B cell (primary cell): ENCODE measurements around the gene RPP25L. TPM values are rescaled to one million over a fixed set of nuclear protein-coding genes. Genes with fewer than 3 reads are reported as not detected.

ENCODE experiments used
- ATAC-seq: fragments of 200-7000 bp; cut with Tn5 transposase; one replicate; pipeline ENCODE4 v1.10.0; 2021; ENCODE audit warnings: low read depth, mild to moderate bottlenecking, moderate number of reproducible peaks, moderate library complexity
- CTCF ChIA-PET: fragments of 350-600 bp; sonication (Branson Sonifier 250); formaldehyde crosslinking; loops from one replicate; lab custom pipeline; 2021; ENCODE audit warnings: antibody characterized with exemption, inconsistent platforms; lab: Charles Lee
- POLR2A ChIA-PET: fragments of 350-600 bp; sonication (Branson Sonifier 250); formaldehyde crosslinking; loops from one replicate; lab custom pipeline; 2021; ENCODE audit warnings: antibody characterized with exemption; lab: Charles Lee
- DNase-seq: peaks from one replicate; pipeline ENCODE4 v3.0.0; 2013
- H2AFZ ChIP-seq: 2 replicates; pipeline ENCODE4 v1.6.1; 2012; ENCODE audit warnings: mild to moderate bottlenecking, low read depth, low read length; ENCODE audit not compliant: insufficient read depth, poor library complexity, severe bottlenecking
- H3K27ac ChIP-seq, 2 donors: 1 replicate in 1 of 2; 2 replicates in 1 of 2; pipeline ENCODE4 v1.5.1; 2012 to 2013; ENCODE audit warnings: low read length in 2 of 2, mild to moderate bottlenecking in 2 of 2, moderate library complexity in 1 of 2
- H3K27me3 ChIP-seq, 4 experiments: fragments of 200-600 bp in 1 of 4; sonication (generic) in 1 of 4; replicated peaks in 1 of 4; 1 replicate in 2 of 4; 2 replicates in 2 of 4; pipeline versions ENCODE4 v1.6.1 to v1.7.0; 2013 to 2016; ENCODE audit warnings: low read length in 3 of 4, mild to moderate bottlenecking in 2 of 4, mixed read lengths in 1 of 4, moderate library complexity in 1 of 4; ENCODE audit not compliant: insufficient read depth in 4 of 4, control insufficient read depth in 3 of 4; ENCODE audit errors: control extremely low read depth in 1 of 4
- H3K36me3 ChIP-seq, 2 experiments: replicated peaks in 1 of 2; 1 replicate in 1 of 2; 2 replicates in 1 of 2; pipeline versions ENCODE4 v1.6.1 to v1.7.1; 2013; ENCODE audit warnings: low read length in 1 of 2; ENCODE audit not compliant: insufficient read depth in 2 of 2, control insufficient read depth in 1 of 2; ENCODE audit errors: control extremely low read depth in 1 of 2, extremely low read depth in 1 of 2
- H3K4me1 ChIP-seq, 2 donors: fragments of 200-600 bp in 1 of 2; sonication (generic) in 1 of 2; 1 replicate in 1 of 2; 2 replicates in 1 of 2; pipeline versions ENCODE4 v1.5.1 to v1.6.1; 2013 to 2017; ENCODE audit warnings: low read length in 2 of 2; ENCODE audit not compliant: control insufficient read depth in 2 of 2, insufficient read depth in 2 of 2
- H3K4me2 ChIP-seq: replicated peaks from 2 replicates; pipeline ENCODE3; 2012; ENCODE audit warnings: mild to moderate bottlenecking, low read depth, low read length; ENCODE audit not compliant: poor library complexity, severe bottlenecking
- H3K4me3 ChIP-seq, 5 experiments: fragments of 200-600 bp in 1 of 5; sonication (generic) in 1 of 5; 1 replicate in 3 of 5; 2 replicates in 2 of 5; pipeline versions ENCODE4 v1.5.1 to v1.7.0; 2011 to 2016; ENCODE audit warnings: low read length in 4 of 5, mild to moderate bottlenecking in 4 of 5, low read depth in 2 of 5, control low read depth in 1 of 5, moderate library complexity in 1 of 5; ENCODE audit not compliant: insufficient read depth in 1 of 5; ENCODE audit errors: control extremely low read depth in 1 of 5, extremely low read depth in 1 of 5
- H3K79me2 ChIP-seq: fragments of 200-600 bp; sonication (generic); one replicate; pipeline ENCODE4 v1.6.0; 2016; ENCODE audit warnings: low read length; ENCODE audit not compliant: control insufficient read depth, insufficient read depth
- H3K9ac ChIP-seq: fragments of 200-600 bp; sonication (generic); 2 replicates; pipeline ENCODE4 v1.6.1; 2017; ENCODE audit warnings: mild to moderate bottlenecking, low read length, moderate library complexity
- H3K9me3 ChIP-seq, 3 donors: one replicate each; pipeline versions ENCODE4 v1.6.1 to v1.7.1; 2013; ENCODE audit warnings: low read length in 2 of 3; ENCODE audit not compliant: control insufficient read depth in 2 of 3, insufficient read depth in 1 of 3; ENCODE audit errors: control extremely low read depth in 1 of 3
- H4K20me1 ChIP-seq: 2 replicates; pipeline ENCODE4 v1.6.0; 2012; ENCODE audit warnings: mild to moderate bottlenecking, low read length; ENCODE audit not compliant: insufficient read depth, control insufficient read depth, poor library complexity, severe bottlenecking
- H3K27ac Mint-ChIP-seq: one replicate; pipeline ENCODE4 v1.8.0; 2021; ENCODE audit warnings: mixed read lengths
- H3K27me3 Mint-ChIP-seq: one replicate; pipeline ENCODE4 v1.8.0; 2021; ENCODE audit warnings: mixed read lengths
- H3K4me1 Mint-ChIP-seq: one replicate; pipeline ENCODE4 v1.8.0; 2021; ENCODE audit warnings: mixed read lengths
- H3K4me3 Mint-ChIP-seq: one replicate; pipeline ENCODE4 v1.8.0; 2021; ENCODE audit warnings: mixed read lengths
- H3K9me3 Mint-ChIP-seq: one replicate; pipeline ENCODE4 v1.8.0; 2022; ENCODE audit warnings: mixed read lengths; ENCODE audit not compliant: insufficient read depth
- CTCF ChIP-seq: fragments of 200-600 bp; IDR thresholded peaks from one replicate; pipeline ENCODE4 v1.8.0; 2022; ENCODE audit warnings: antibody characterized with exemption, mild to moderate bottlenecking
- EZH2 ChIP-seq: IDR thresholded peaks from 2 replicates; pipeline ENCODE4 v1.6.1; 2012; ENCODE audit warnings: borderline replicate concordance, low read depth, mild to moderate bottlenecking, moderate library complexity, low read length; ENCODE audit not compliant: insufficient read depth, poor library complexity, severe bottlenecking
- WGBS: methylation state at CpG from one replicate; pipeline ENCODE4 v1.1.5; 2013; ENCODE audit warnings: missing lambda C conversion rate; ENCODE audit not compliant: insufficient coverage; 5-methylcytosine and 5-hydroxymethylcytosine counted together
- intact Hi-C: fragments of 100-400 bp; cut with micrococcal nuclease; formaldehyde crosslinking; loops from one replicate; pipeline ENCODE4 v1.10.0; 2022
- polyA plus RNA-seq: library from polyadenylated mRNA; depleted of rRNA; stranded (reverse); fragments of >200 nt; gene quantifications from 2 replicates; pipeline ENCODE4 v1.2.3, GENCODE V29; 2012
- total RNA-seq, 2 donors: library from RNA; stranded (reverse); fragments of 120-200 nt in 1 of 2; gene quantifications; 1 replicate in 1 of 2; 2 replicates in 1 of 2; pipeline versions ENCODE4 v1.2.3 to v1.2.4, GENCODE V29; 2013 to 2022

Gene RPP25L
- total and polyA plus RNA-seq, 2 donors (not counting 1 experiment from before 2014, with no cell fraction given): 20.2 to 27.0 TPM

GRCh38 chr9:34637356-34638137, 25.6 kb upstream of the RPP25L start, which contains the start of gene SIGMAR1:
Gene SIGMAR1, minus strand, starts transcription at chr9:34637787. Its CDS starts 90 bp downstream, at chr9:34637697.
- under 1% methylated on average over 73 of the region's 74 CpGs for WGBS
- peak; percentile 96 for ATAC-seq
- H3K4me2 ChIP-seq: peak within 1 kb of the TSS; percentile 95
- H2AFZ ChIP-seq: peak within 1 kb of the TSS; percentile 92
- peaks cover 16% of the 10 kb centered on the region for H4K20me1 ChIP-seq
- H3K9me3 Mint-ChIP-seq: no peaks in the 10 kb centered on the region
- DNase-seq: peak; percentile 96
- ChIA-PET POLR2A (interaction anchor here (0.6 to 2.8 kb wide), 8 partner anchors 9 to 625 kb away, joined by 4 to 31 read pairs (median 7); partner anchors contain the start of genes DCTN3, GALT and RPP25L), CTCF (interaction anchor here (0.7 to 8.4 kb wide), 15 partner anchors 8 to 508 kb away, joined by 3 to 150 read pairs (median 4); partner anchors contain the start of genes CCL27, DCTN3, GALT and RPP25L)
- TF ChIP-seq CTCF: no peak
- TF ChIP-seq EZH2: no peak
- peak within 1 kb of the TSS; percentile 79 for H3K9ac ChIP-seq
- peak within 1 kb of the TSS; percentile 56 to 69 for H3K27ac ChIP-seq
- intact Hi-C loops: loop anchor here (1.0 to 2.0 kb wide), 8 partner anchors 9 to 261 kb away; partner anchors contain the start of genes DCTN3, DNAI1, FAM219A and GALT
- peaks cover 30% of the 10 kb centered on the region for H3K4me1 Mint-ChIP-seq
- H3K4me1 ChIP-seq: peaks cover 16 to 32% of the 10 kb centered on the region in 2 donors
- H3K79me2 ChIP-seq: peaks cover 26% of the 10 kb centered on the region
- peaks cover 0 to 3% of the 10 kb centered on the region in 2 experiments for H3K36me3 ChIP-seq
- peak within 1 kb of the TSS; percentile 86 for H3K27ac Mint-ChIP-seq
- peak within 1 kb of the TSS; percentile 49 to 80 (median 63) for H3K4me3 ChIP-seq
- peak within 1 kb of the TSS; percentile 92 for H3K4me3 Mint-ChIP-seq
- H3K27me3 ChIP-seq: no peaks in the 10 kb centered on the region
- H3K27me3 Mint-ChIP-seq: no peaks in the 10 kb centered on the region
- H3K9me3 ChIP-seq: no peaks in the 10 kb centered on the region
